HG03439 (cell line): ENCODE results near the gene PCDHGC5.

Experiments used
- ATAC-seq: cut with Tn5 transposase; IDR thresholded peaks from one replicate; pipeline ENCODE4 v1.9.1; 2021; ENCODE audit warnings: mild to moderate bottlenecking, moderate library complexity; ENCODE audit not compliant: unreplicated experiment

Gene PCDHGC5

GRCh38 chr5:141528291-141528984, 39.6 kb downstream of the PCDHGC5 start:
- ATAC-seq, result no peak

- ATAC-seq, result no peak
These were observed 40.1 kb downstream of the PCDHGC5 start for GRCh38 chr5:141529002-141529401.

- no peak for ATAC-seq
These were observed 41.0 kb downstream of the PCDHGC5 start for GRCh38 chr5:141529873-141530272.

GRCh38 chr5:141532726-141533125, 43.8 kb downstream of the PCDHGC5 start:
- ATAC-seq, result no peak

- ATAC-seq, result no peak
These were observed 45.0 kb downstream of the PCDHGC5 start for GRCh38 chr5:141533897-141534296.

- ATAC-seq, result no peak
These were observed 45.8 kb downstream of the PCDHGC5 start for GRCh38 chr5:141534492-141535213.
